ENCODE data around the gene UNK. TPM values are rescaled to one million over a fixed set of nuclear protein-coding genes. Genes with fewer than 3 reads are reported as not detected.
"Not testable (repeated sequence)": the region's sequence is repeated elsewhere in the genome, so short reads cannot be mapped to it uniquely, and the experiment has no call there.

Gene UNK
- total RNA-seq, 4 donors from 2014 or later: 30.2 to 53.4 (median 36.2) TPM

DNA sequence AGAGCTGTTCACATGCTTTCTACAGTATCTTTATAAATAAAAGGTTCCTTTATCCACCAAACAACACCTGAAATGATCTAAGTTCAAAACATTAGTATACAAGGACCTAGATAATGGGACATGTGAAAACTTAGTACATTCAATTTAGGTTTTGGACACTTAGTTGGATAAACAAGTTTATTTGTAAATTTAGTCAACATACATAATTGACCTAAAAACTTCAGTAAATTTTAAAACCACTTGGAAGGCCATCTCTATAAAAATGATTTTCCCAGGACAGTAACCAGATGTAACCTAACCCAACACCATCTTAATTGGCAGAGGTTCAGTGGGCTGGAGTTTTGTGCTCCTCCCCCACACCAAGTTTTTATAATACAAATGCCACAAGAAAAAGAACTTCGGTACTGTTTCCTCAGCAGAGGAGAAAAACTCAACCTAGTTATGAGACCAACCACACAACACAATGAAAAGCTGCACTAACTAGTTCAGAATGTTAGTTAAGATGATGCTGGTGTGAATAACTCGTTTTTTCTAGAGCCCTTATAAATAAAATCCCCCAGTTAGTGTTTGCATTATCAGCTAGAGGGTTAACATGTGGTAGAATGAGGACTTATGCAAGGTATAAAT lies 7.2 kb upstream of the UNK start:
- 0 to 3% methylated on average over 2 of the region's 2 CpGs for WGBS, 2 donors
- Histone ChIP-seq H3K4me1 (peaks cover 0 to 57% (median 17%) of the 10 kb centered on the region in 4 donors), H3K27ac (peak overlapping the region; percentile 23 to 99 (median 79)), H3K9me3 (no peaks in the 10 kb centered on the region), H3K4me3 (peak overlapping the region; percentile 79 to 94 (median 90)), H3K27me3 (no peaks in the 10 kb centered on the region), H3K36me3 (peaks cover 8 to 55% (median 9%) of the 10 kb centered on the region in 3 donors)
- TF ChIP-seq, protein P1, sequence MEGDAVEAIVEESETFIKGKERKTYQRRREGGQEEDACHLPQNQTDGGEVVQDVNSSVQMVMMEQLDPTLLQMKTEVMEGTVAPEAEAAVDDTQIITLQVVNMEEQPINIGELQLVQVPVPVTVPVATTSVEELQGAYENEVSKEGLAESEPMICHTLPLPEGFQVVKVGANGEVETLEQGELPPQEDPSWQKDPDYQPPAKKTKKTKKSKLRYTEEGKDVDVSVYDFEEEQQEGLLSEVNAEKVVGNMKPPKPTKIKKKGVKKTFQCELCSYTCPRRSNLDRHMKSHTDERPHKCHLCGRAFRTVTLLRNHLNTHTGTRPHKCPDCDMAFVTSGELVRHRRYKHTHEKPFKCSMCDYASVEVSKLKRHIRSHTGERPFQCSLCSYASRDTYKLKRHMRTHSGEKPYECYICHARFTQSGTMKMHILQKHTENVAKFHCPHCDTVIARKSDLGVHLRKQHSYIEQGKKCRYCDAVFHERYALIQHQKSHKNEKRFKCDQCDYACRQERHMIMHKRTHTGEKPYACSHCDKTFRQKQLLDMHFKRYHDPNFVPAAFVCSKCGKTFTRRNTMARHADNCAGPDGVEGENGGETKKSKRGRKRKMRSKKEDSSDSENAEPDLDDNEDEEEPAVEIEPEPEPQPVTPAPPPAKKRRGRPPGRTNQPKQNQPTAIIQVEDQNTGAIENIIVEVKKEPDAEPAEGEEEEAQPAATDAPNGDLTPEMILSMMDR (IDR thresholded peaks at IDR 0.05): no peak
- TF ChIP-seq EP300 (IDR thresholded peaks at IDR 0.05): no peak
- DNase-seq (ENCODE audit: low spot score in 2 of 2): no peak

DNA sequence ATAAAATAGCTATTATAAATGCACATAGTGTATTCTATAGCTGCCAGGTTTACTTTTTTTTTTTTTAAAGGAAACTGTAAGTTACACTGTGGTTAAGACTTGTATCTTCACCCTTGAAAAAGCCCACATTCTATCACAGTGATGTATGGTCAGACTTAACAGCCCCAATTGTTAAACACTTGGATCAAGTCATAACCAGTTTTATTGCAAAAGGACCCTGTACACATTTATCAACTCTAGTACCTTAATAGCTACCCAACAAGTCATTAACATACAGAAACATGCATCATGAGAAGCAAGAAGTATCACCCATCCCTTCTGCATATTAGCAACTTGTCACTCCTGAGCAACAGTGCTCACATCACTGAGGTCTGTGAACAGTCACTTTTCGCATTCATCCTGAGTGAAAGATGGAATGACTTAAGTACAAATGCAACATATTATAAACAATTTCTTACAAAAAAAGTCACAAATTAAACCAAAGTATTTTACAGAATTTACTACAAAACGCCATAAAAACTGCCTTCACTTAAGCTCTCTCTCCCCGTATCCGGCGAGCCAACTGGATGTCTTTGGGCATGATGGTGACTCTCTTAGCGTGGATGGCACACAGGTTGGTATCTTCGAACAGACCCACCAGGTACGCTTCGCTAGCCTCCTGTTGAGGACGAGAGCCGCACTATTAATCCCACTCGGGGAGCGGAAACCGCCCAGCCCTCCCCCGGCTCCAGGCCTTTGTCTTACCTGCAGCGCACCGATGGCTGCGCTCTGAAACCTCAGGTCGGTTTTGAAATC lies 6.3 kb upstream of the UNK start:
- Histone ChIP-seq H3K4me3 (peak overlapping the region; percentile 79 to 94 (median 90)), H3K36me3 (peaks cover 8 to 55% (median 9%) of the 10 kb centered on the region in 3 donors), H3K27ac (peak overlapping the region; percentile 97 to 99 (median 99)), H3K4me1 (peaks cover 0 to 52% (median 17%) of the 10 kb centered on the region in 4 donors)
- TF ChIP-seq EP300 (IDR thresholded peaks at IDR 0.05): peak in 1 of 2 donors; percentile 5
- not testable (repeated sequence) for DNase-seq (ENCODE audit: low spot score in 2 of 2); H3K27me3 ChIP-seq; H3K9me3 ChIP-seq
- 1 to 2% methylated on average over 18 to 19 of the region's 19 CpGs for WGBS, 2 donors

DNA sequence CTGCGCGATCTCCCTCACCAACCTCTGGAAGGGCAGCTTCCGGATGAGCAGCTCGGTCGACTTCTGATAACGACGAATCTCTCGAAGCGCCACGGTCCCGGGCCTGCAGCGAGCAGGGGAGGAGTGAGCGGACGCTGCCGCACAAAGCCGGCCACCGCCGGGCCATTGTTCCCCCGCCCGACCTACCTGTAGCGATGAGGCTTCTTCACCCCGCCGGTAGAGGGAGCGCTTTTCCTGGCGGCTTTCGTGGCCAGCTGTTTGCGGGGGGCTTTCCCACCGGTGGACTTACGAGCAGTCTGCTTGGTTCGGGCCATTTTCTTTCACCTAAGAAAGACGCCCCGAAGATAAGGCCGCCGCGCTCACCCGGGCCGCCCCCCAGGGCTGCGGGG lies 5.8 kb upstream of the UNK start:
- TF ChIP-seq EP300 (IDR thresholded peaks at IDR 0.05): no peak
- TF ChIP-seq, protein P1 (IDR thresholded peaks at IDR 0.05): peak; percentile 35 to 63 (median 41)
- H3K4me1 ChIP-seq: peaks cover 0 to 55% (median 22%) of the 10 kb centered on the region in 4 donors
- DNase-seq (ENCODE audit: low spot score in 2 of 2): no peak
- peak overlapping the region; percentile 97 to 99 (median 99) for H3K27ac ChIP-seq
- peaks cover 8 to 52% (median 9%) of the 10 kb centered on the region in 3 donors for H3K36me3 ChIP-seq
- H3K4me3 ChIP-seq: peak overlapping the region; percentile 79 to 94 (median 90)
- H3K9me3 ChIP-seq: no peaks in the 10 kb centered on the region
- WGBS, 2 donors: 0% methylated on average over 13 to 37 of the region's 38 CpGs
- H3K27me3 ChIP-seq: no peaks in the 10 kb centered on the region

DNA sequence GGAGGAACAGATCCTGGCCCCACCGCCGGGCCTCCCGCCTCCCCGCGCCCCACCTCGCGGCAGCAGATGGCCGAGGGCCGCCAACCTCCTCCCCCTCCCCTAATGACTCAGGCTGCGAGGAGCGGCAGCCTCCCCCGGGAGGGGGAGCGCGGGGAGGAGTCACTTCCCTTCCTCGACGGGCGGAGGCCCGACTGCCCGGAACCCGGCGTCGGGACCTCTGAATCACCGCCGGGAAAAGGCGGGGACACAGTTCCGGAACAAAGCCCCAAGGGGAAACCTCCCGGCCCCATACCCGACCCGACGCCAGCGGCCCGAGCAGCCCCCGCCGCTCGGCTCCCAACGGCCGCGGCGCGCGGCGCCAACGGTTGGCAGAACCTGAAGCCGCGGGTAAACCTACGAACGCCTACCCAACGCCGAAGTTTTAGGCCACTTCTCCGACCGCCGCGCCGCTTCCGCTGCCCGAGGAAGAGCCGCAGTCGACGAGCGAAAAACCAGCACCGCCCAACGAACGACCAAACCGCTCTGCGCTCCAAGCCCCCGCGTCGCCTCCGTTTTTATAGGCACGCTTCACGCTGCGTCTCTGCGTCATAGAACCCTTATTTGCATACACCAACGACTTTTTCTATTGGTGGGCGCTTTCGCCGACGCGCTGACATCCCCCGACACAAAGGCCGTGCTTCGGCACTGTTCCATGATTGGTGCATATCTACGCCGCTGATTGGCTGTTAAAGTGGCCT lies 5.2 kb upstream of the UNK start:
- peak overlapping the region; percentile 97 to 99 (median 99) for H3K27ac ChIP-seq
- 0 to 1% methylated on average over 43 to 75 of the region's 84 CpGs for WGBS, 2 donors
- peak; percentile 95 to 98 for DNase-seq (ENCODE audit: low spot score in 2 of 2)
- TF ChIP-seq EP300 (IDR thresholded peaks at IDR 0.05) (peak; percentile 90 to 100), POLR2A (IDR thresholded peaks at IDR 0.05) (peak; percentile 100)
- TF ChIP-seq, protein P1 (IDR thresholded peaks at IDR 0.05): peak in 1 of 5 experiments; percentile 53
- peaks cover 8 to 47% (median 9%) of the 10 kb centered on the region in 3 donors for H3K36me3 ChIP-seq
- H3K27me3 ChIP-seq: no peaks in the 10 kb centered on the region
- no peaks in the 10 kb centered on the region for H3K9me3 ChIP-seq
- peak overlapping the region; percentile 79 to 94 (median 90) for H3K4me3 ChIP-seq
- peaks cover 0 to 53% (median 25%) of the 10 kb centered on the region in 4 donors for H3K4me1 ChIP-seq

Measured in tibial nerve (tissue), 4 donors.